ENCODE data around the gene P2RY6.

P2RY6 gene

GRCh38 chr11:73296501-73297230 is 24.5 kb downstream of the P2RY6 start:
- TF ChIP-seq ZFX (IDR thresholded peaks at IDR 0.05; ENCODE audit: borderline replicate concordance), result no peak
- TF ChIP-seq CTCF (IDR thresholded peaks at IDR 0.05), result no peak
- H3K27ac ChIP-seq, result no peak overlapping the region

GRCh38 chr11:73297231-73297590 is 25.1 kb downstream of the P2RY6 start:
- TF ChIP-seq ZFX (IDR thresholded peaks at IDR 0.05; ENCODE audit: borderline replicate concordance) (no peak), CTCF (IDR thresholded peaks at IDR 0.05) (no peak)
- H3K27ac ChIP-seq, result no peak overlapping the region

GRCh38 chr11:73297702-73298101 is 25.6 kb downstream of the P2RY6 start:
- no peak overlapping the region for H3K27ac ChIP-seq
- TF ChIP-seq CTCF (IDR thresholded peaks at IDR 0.05) (no peak), ZFX (IDR thresholded peaks at IDR 0.05; ENCODE audit: borderline replicate concordance) (no peak)

- H3K27ac ChIP-seq, result no peak overlapping the region
- TF ChIP-seq CTCF (IDR thresholded peaks at IDR 0.05) (no peak), ZFX (IDR thresholded peaks at IDR 0.05; ENCODE audit: borderline replicate concordance) (no peak)
Measured at GRCh38 chr11:73298233-73298632, 26.1 kb downstream of the P2RY6 start.

- no peak for TF ChIP-seq ZFX (IDR thresholded peaks at IDR 0.05; ENCODE audit: borderline replicate concordance)
- TF ChIP-seq CTCF (IDR thresholded peaks at IDR 0.05), result no peak
- no peak overlapping the region for H3K27ac ChIP-seq
Measured at GRCh38 chr11:73299751-73300150, 27.6 kb downstream of the P2RY6 start.

- no peak overlapping the region for H3K27ac ChIP-seq
- TF ChIP-seq ZFX (IDR thresholded peaks at IDR 0.05; ENCODE audit: borderline replicate concordance), result no peak
- TF ChIP-seq CTCF (IDR thresholded peaks at IDR 0.05), result no peak
Measured at GRCh38 chr11:73306069-73306841, 34.1 kb downstream of the P2RY6 start.

GRCh38 chr11:73306977-73307322 is 34.8 kb downstream of the P2RY6 start:
- peak overlapping the region; percentile 89 for H3K27ac ChIP-seq
- TF ChIP-seq ZFX (IDR thresholded peaks at IDR 0.05; ENCODE audit: borderline replicate concordance), result no peak
